ENCODE data around the gene ATRNL1. TPM values are rescaled to one million over a fixed set of nuclear protein-coding genes. Genes with fewer than 3 reads are reported as not detected.

The ATRNL1 gene
- total RNA-seq, 1 donor from 2014 or later, result 0.93 TPM

DNA sequence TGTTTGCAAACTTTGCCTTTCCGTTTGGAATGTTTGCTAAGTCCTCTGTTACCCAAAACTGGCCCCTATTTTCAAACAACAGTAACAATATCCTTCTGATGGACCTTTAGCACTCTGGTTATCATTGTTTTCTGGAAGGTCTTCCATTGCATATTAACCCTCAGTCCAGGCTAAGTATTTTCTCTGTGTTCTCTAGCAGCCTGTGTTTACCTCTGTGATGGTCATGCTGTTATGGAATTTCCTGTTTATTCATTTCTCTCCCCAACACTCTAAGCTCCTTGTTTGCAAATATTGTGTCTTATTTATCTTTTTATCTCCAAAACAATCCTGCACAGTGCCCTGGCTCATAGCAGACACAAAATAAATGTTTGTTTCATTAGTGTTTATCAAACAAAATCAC lies 560.3 kb downstream of the ATRNL1 start:
- intact Hi-C loops (cut with DNase I), result no loop called here
- no peak for DNase-seq
- Histone ChIP-seq H3K36me3 (no peaks in the 10 kb centered on the region), H3K4me1 (no peaks in the 10 kb centered on the region), H3K27ac (no peak overlapping the region), H3K4me3 (no peak overlapping the region), H3K9me3 (no peaks in the 10 kb centered on the region), H3K27me3 (no peaks in the 10 kb centered on the region)
- no peak for ATAC-seq
- TF ChIP-seq, protein P1, sequence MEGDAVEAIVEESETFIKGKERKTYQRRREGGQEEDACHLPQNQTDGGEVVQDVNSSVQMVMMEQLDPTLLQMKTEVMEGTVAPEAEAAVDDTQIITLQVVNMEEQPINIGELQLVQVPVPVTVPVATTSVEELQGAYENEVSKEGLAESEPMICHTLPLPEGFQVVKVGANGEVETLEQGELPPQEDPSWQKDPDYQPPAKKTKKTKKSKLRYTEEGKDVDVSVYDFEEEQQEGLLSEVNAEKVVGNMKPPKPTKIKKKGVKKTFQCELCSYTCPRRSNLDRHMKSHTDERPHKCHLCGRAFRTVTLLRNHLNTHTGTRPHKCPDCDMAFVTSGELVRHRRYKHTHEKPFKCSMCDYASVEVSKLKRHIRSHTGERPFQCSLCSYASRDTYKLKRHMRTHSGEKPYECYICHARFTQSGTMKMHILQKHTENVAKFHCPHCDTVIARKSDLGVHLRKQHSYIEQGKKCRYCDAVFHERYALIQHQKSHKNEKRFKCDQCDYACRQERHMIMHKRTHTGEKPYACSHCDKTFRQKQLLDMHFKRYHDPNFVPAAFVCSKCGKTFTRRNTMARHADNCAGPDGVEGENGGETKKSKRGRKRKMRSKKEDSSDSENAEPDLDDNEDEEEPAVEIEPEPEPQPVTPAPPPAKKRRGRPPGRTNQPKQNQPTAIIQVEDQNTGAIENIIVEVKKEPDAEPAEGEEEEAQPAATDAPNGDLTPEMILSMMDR (IDR thresholded peaks at IDR 0.05), result no peak

DNA sequence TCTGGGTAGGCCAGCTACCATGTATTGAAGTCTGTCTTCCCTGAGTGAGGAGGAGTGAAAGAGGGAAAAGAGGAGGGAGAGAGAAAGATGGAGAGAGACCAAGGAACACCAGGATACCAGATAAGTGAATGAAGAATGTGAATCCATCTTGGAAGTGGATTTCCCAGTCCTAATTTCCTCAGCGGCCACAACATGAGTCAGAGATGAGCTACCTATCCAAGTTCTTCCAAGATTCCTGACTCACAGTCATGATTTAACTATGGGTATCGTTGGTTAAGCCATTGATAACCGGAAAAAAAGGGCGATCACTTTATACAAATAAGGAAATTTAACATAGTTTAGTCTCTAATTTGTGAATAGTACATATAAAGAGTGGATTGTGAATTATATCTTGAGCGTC lies 561.8 kb downstream of the ATRNL1 start:
- intact Hi-C loops (cut with DNase I), result no loop called here
- H3K9me3 ChIP-seq, result no peaks in the 10 kb centered on the region
- DNase-seq (no peak), ATAC-seq (no peak)
- no peaks in the 10 kb centered on the region for H3K4me1 ChIP-seq
- TF ChIP-seq, protein P1 (IDR thresholded peaks at IDR 0.05), result no peak
- H3K4me3 ChIP-seq, result no peak overlapping the region
- no peak overlapping the region for H3K27ac ChIP-seq
- H3K36me3 ChIP-seq, result no peaks in the 10 kb centered on the region
- H3K27me3 ChIP-seq, result no peaks in the 10 kb centered on the region

DNA sequence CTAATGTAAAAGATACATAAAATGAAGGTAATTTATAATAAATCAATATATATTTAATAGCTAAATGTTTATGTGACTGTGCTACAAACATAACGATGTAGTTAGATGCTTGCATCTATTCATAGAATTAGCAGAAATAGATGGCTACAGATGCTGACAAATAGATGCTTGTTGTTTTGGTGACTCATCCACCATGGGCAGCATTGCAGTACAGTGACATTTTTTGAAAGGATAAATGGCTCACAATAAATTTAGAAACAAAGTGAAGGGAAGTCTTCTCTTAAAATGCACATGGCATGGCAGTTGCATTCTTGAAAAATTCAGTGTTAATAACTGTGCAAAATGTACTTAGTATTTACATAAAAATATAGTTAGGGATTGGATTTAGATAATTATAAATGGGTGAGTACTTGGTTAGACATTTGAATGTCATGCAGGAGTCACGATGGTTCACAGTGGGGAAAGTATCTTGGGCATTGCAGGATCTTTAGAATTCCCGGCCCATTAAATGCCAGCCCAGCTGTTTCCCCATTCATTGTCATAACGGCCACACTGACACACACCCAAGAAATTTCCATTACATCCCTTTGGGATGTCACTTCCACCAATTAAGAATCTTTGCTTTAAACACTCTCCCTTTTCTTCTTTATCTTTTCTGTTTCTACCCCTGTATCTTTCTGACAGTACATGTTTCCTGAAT lies 564.1 kb downstream of the ATRNL1 start:
- H3K4me1 ChIP-seq, result no peaks in the 10 kb centered on the region
- intact Hi-C loops (cut with DNase I), result no loop called here
- H3K36me3 ChIP-seq, result no peaks in the 10 kb centered on the region
- no peak overlapping the region for H3K27ac ChIP-seq
- no peaks in the 10 kb centered on the region for H3K27me3 ChIP-seq
- ATAC-seq (no peak), DNase-seq (no peak)
- TF ChIP-seq, protein P1 (IDR thresholded peaks at IDR 0.05), result no peak
- H3K4me3 ChIP-seq, result no peak overlapping the region
- no peaks in the 10 kb centered on the region for H3K9me3 ChIP-seq

DNA sequence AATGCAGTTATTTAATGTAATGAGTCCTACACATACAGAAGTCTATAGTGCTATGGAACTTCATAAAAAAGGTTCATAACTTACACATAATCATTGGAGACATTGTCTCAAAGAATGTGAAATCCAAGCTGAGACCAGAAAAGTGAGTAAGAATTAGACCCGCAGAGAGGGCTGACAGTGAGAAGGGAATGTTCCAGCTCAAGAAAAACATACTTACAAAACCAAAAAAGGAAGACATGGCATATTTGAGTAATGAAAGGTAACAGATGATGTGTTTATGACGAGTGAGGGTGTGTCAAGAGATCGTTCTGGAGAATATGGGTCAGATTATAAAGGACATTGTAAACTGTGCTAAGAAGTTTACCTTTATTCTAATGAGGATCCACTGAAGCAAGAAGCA lies 566.5 kb downstream of the ATRNL1 start:
- DNase-seq (no peak), ATAC-seq (no peak)
- intact Hi-C loops (cut with DNase I), result no loop called here
- TF ChIP-seq, protein P1 (IDR thresholded peaks at IDR 0.05), result no peak
- Histone ChIP-seq H3K27me3 (no peaks in the 10 kb centered on the region), H3K9me3 (no peaks in the 10 kb centered on the region), H3K36me3 (no peaks in the 10 kb centered on the region), H3K27ac (no peak overlapping the region), H3K4me3 (no peak overlapping the region), H3K4me1 (no peaks in the 10 kb centered on the region)

DNA sequence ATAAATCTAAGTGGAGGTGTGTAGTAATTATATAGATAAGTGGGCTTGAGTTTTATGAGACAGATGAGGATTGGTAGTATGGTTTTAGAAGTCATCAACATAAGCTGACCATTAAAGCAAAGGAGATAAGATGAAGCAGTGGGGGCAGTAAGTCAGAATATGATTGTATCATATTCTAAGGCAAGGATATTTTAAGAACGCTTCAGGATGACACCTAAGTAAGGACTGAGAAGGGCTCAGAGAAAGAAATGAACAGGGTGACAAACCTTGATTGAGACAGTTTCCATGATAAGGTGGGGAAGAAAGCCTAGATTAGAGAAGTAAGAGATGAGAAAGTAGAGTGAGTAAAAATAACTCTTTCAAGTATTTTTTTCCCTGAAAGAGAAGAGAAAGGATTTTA lies 567.2 kb downstream of the ATRNL1 start:
- DNase-seq (no peak), ATAC-seq (no peak)
- H3K27ac ChIP-seq, result no peak overlapping the region
- H3K36me3 ChIP-seq, result no peaks in the 10 kb centered on the region
- intact Hi-C loops (cut with DNase I), result no loop called here
- TF ChIP-seq, protein P1 (IDR thresholded peaks at IDR 0.05), result no peak
- no peaks in the 10 kb centered on the region for H3K4me1 ChIP-seq
- no peak overlapping the region for H3K4me3 ChIP-seq
- no peaks in the 10 kb centered on the region for H3K9me3 ChIP-seq
- no peaks in the 10 kb centered on the region for H3K27me3 ChIP-seq

DNA sequence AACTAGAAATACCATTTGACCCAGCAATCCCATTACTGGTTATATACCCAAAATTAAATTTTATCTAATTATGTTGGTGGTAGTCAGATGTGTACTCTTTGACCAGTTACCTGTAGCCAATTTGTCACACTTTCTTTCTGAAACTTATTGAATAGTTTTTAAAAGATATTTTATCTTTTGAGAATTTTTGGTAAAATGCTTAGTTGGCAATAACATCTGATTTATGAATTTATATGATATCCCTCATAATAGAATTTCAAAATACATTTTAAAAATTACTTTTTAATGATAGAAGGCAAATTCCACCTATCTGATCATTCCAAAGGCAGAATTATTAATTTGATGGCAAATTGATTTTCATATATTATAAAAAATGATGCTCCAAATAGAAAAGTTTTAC lies 569.3 kb downstream of the ATRNL1 start:
- ATAC-seq (no peak), DNase-seq (no peak)
- Histone ChIP-seq H3K27ac (no peak overlapping the region), H3K36me3 (no peaks in the 10 kb centered on the region), H3K27me3 (no peaks in the 10 kb centered on the region), H3K9me3 (no peaks in the 10 kb centered on the region), H3K4me3 (no peak overlapping the region), H3K4me1 (no peaks in the 10 kb centered on the region)
- intact Hi-C loops (cut with DNase I), result no loop called here
- TF ChIP-seq, protein P1 (IDR thresholded peaks at IDR 0.05), result no peak
